Psoas muscle (tissue), 8 donors: ENCODE data around the gene FGR. TPM values are rescaled to one million over a fixed set of nuclear protein-coding genes. Genes with fewer than 3 reads are reported as not detected.
A peak's percentile ranks its signal among the peaks of the same experiment; 100 is the strongest.

Experiments used
- ATAC-seq, 4 donors: fragments of 200-7000 bp; cut with Tn5 transposase; one replicate each; pipeline ENCODE4 v1.9.1; 2020; ENCODE audit warnings: moderate library complexity in 3 of 4, mild to moderate bottlenecking in 2 of 4
- DNase-seq, 2 donors: peaks; one replicate each; pipeline ENCODE4 v3.0.0-alpha.2; 2020
- H3K27ac ChIP-seq: fragments of 200-600 bp; one replicate; pipeline ENCODE4 v1.8.0; 2022
- H3K27me3 ChIP-seq, 3 donors: fragments of 200-600 bp in 1 of 3; one replicate each; pipeline versions ENCODE4 v1.6.1 to v1.8.0; 2013 to 2022; ENCODE audit warnings: low read length in 2 of 3, mild to moderate bottlenecking in 2 of 3, moderate library complexity in 1 of 3; ENCODE audit not compliant: insufficient read depth in 3 of 3
- H3K36me3 ChIP-seq, 2 donors: fragments of 200-600 bp in 1 of 2; one replicate each; pipeline versions ENCODE4 v1.6.1 to v1.8.0; 2013 to 2022; ENCODE audit warnings: low read depth in 1 of 2, mild to moderate bottlenecking in 1 of 2, moderate library complexity in 1 of 2; ENCODE audit not compliant: insufficient read depth in 1 of 2
- H3K4me1 ChIP-seq: fragments of 200-600 bp; one replicate; pipeline ENCODE4 v1.8.0; 2022
- H3K4me3 ChIP-seq: fragments of 200-600 bp; one replicate; pipeline ENCODE4 v1.8.0; 2022; ENCODE audit warnings: mild to moderate bottlenecking
- H3K9me3 ChIP-seq: fragments of 200-600 bp; one replicate; pipeline ENCODE4 v1.8.0; 2022
- CTCF ChIP-seq: fragments of 200-600 bp; IDR thresholded peaks from one replicate; pipeline ENCODE4 v1.8.0; 2022; ENCODE audit warnings: antibody characterized with exemption
- WGBS, 3 donors: extraction: QIAGEN DNeasy Blood & Tissue Kit; methylation state at CpG; one replicate each; pipeline versions ENCODE4 v1.1.6 to v1.1.7; 2013; 5-methylcytosine and 5-hydroxymethylcytosine counted together
- intact Hi-C, 2 donors: fragments of 100-400 bp; cut with DNase I; formaldehyde crosslinking; loops; one replicate each; pipeline versions ENCODE4 v1.11.0 to v1.14.2; 2022
- polyA plus RNA-seq, 3 donors: library from polyadenylated mRNA; stranded (reverse); fragments of 200-250 nt; gene quantifications; one replicate each; pipeline ENCODE4 v1.2.3, GENCODE V29; 2013
- total RNA-seq, 4 donors: library from RNA; stranded (reverse); fragmentation: NEBNext Ultra II Directional in 2 of 4; extraction: Animal tissue kit (Norgen Biotek cat#: 25700) in 2 of 4; gene quantifications; one replicate each; pipeline versions ENCODE4 v1.2.1 to v1.2.4, GENCODE V29; 2021 to 2023
- donor health status: healthy with polysubstance abuse.
- donor health status: DM: no; HTN: no; CAD: no; lungs with moderate emphysema.
- donor health status: Bipolar disorder and iron deficiency.
- donor health status: healthy.
- donor health status: DM: yes; HTN: yes; CAD: no.
- donor health status: DM: no; HTN: no; CAD: no.
- donor health status: DM: no; HTN: no; CAD: no.
- donor health status: DM: yes; HTN: yes; CAD: no.

The FGR gene
- total and polyA plus RNA-seq, 7 donors = 1.3 to 3.8 (median 2.8) TPM

DNA sequence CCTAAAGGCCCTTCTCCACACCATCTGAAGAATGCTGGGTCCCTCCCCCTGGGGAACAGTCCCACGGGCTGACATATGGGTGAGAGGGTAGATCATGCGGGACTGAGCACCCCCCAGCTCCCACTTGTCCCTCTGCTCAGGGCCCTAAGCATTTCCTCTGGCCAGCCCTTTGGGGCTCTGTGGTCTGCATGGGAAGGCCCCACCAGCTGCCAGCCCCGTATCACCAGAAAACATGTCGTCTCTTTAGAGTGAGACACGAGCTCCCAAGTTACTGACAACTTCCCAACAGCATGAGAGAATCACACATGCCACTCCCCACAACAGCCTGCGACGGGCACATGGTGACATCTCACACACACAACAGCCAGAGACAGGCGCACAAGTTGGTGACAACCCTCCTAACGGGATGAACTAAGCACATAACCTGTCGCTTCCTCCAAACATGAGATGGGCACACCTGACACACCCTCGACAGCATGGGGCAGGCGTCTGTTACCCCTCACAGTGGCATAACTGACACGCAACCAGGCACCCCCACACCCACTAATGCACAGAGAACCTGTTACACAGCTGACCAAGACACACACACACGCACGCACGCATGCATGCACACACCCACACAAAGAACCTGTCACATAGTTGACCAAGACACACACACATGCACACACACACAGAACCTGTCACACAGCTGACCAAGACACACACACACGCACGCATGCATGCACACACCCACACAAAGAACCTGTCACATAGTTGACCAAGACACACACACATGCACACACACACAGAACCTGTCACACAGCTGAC, 72.2 kb downstream of the FGR start:
- Histone ChIP-seq H3K4me1 (peaks cover 82% of the 10 kb centered on the region), H3K4me3 (peak overlapping the region; percentile 1), H3K27me3 (no peaks in the 10 kb centered on the region), H3K9me3 (no peaks in the 10 kb centered on the region), H3K36me3 (peaks cover 0 to 12% of the 10 kb centered on the region in 2 donors), H3K27ac (peak overlapping the region; percentile 90)
- 40 to 58% (median 45%) methylated on average over 18 of the region's 18 CpGs for WGBS, 3 donors
- no peak for ATAC-seq
- no peak for TF ChIP-seq CTCF
- no peak for DNase-seq
- intact Hi-C loops = no loop called here

Other genes starting within 250 kb of the FGR start
- 1 to 10 TPM in 1 of 4 donors, under 1 TPM in 1, not detected in 2; 0.42 to 1.3 TPM for gene GPR3, start 242.6 kb downstream of the FGR start, total RNA-seq
- gene GPR3, start 242.6 kb downstream of the FGR start, polyA plus RNA-seq = under 1 TPM; 0.12 to 0.98 (median 0.31) TPM
- gene WASF2, start 145.0 kb downstream of the FGR start, total RNA-seq = 10 to 100 TPM; 29.4 to 40.6 (median 35.9) TPM
- gene WASF2, start 145.0 kb downstream of the FGR start, polyA plus RNA-seq = 10 to 100 TPM in 2 of 3 donors, 1 to 10 TPM in 1; 7.9 to 14.2 (median 11.3) TPM
- gene AHDC1, start 31.0 kb downstream of the FGR start, total RNA-seq = 10 to 100 TPM; 35.9 to 65.2 (median 59.0) TPM
- gene AHDC1, start 31.0 kb downstream of the FGR start, polyA plus RNA-seq = 10 to 100 TPM in 1 of 3 donors, 1 to 10 TPM in 2; 6.4 to 19.8 (median 9.7) TPM
- gene IFI6, start 37.0 kb upstream of the FGR start, total RNA-seq = 10 to 100 TPM in 3 of 4 donors, 1 to 10 TPM in 1; 7.8 to 25.8 (median 15.3) TPM
- gene IFI6, start 37.0 kb upstream of the FGR start, polyA plus RNA-seq = 10 to 100 TPM; 13.9 to 20.9 (median 18.8) TPM
- 10 to 100 TPM in 1 of 4 donors, 1 to 10 TPM in 3; 7.6 to 10.7 (median 9.3) TPM for gene FAM76A, start 90.8 kb upstream of the FGR start, total RNA-seq
- gene FAM76A, start 90.8 kb upstream of the FGR start, polyA plus RNA-seq = 1 to 10 TPM; 2.7 to 6.7 (median 3.3) TPM
- 10 to 100 TPM; 19.5 to 33.6 (median 28.9) TPM for gene STX12, start 138.0 kb upstream of the FGR start, total RNA-seq
- gene STX12, start 138.0 kb upstream of the FGR start, polyA plus RNA-seq = 10 to 100 TPM; 14.5 to 24.7 (median 21.0) TPM
- 10 to 100 TPM; 20.6 to 28.2 (median 24.5) TPM for gene PPP1R8, start 195.6 kb upstream of the FGR start, total RNA-seq
- 10 to 100 TPM; 18.5 to 46.1 (median 32.4) TPM for gene PPP1R8, start 195.6 kb upstream of the FGR start, polyA plus RNA-seq
- gene THEMIS2, start 237.4 kb upstream of the FGR start, total RNA-seq = 1 to 10 TPM; 3.7 to 5.1 (median 3.9) TPM
- 1 to 10 TPM; 1.5 to 6.1 (median 1.7) TPM for gene THEMIS2, start 237.4 kb upstream of the FGR start, polyA plus RNA-seq